Esophagus squamous epithelium (tissue), 4 donors: ENCODE data around the gene LTN1.

ENCODE experiments used
- POLR2A ChIP-seq, 4 donors: fragments of 450-650 bp; IDR thresholded peaks; one replicate each; pipeline ENCODE4 v1.6.1; 2017; ENCODE audit warnings: antibody characterized with exemption in 4 of 4, mild to moderate bottlenecking in 4 of 4, moderate library complexity in 3 of 4
- TF ChIP-seq, protein P1 (sequence below), 6 experiments: fragments of 450-650 bp in 4 of 6; fragments of 200-600 bp in 2 of 6; sonication (generic) in 2 of 6; IDR thresholded peaks; one replicate each; pipeline ENCODE4 v1.5.1; 2016 to 2019; ENCODE audit warnings: antibody characterized with exemption in 6 of 6, mild to moderate bottlenecking in 4 of 6, moderate library complexity in 4 of 6

DNA sequence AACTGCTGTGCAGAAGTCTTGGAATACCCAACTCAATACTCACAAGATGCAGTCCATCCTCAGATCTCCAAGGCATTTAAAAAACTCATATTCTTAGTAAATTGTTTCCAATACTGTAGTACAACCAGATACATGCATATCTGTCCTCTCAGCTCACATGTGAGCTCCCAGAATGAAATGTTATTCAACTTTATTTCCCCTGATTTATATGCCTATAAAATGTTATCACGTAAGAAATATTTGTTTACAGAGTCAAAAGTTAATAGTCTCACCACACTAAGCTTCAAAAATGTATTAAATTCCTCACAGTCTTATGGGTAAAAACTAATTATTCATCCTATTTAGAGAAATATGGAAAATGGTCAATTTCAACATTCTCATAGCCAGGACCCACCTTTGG, 56.6 kb downstream of the LTN1 start:
- TF ChIP-seq POLR2A (IDR thresholded peaks at IDR 0.05): no peak
- TF ChIP-seq, protein P1, sequence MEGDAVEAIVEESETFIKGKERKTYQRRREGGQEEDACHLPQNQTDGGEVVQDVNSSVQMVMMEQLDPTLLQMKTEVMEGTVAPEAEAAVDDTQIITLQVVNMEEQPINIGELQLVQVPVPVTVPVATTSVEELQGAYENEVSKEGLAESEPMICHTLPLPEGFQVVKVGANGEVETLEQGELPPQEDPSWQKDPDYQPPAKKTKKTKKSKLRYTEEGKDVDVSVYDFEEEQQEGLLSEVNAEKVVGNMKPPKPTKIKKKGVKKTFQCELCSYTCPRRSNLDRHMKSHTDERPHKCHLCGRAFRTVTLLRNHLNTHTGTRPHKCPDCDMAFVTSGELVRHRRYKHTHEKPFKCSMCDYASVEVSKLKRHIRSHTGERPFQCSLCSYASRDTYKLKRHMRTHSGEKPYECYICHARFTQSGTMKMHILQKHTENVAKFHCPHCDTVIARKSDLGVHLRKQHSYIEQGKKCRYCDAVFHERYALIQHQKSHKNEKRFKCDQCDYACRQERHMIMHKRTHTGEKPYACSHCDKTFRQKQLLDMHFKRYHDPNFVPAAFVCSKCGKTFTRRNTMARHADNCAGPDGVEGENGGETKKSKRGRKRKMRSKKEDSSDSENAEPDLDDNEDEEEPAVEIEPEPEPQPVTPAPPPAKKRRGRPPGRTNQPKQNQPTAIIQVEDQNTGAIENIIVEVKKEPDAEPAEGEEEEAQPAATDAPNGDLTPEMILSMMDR (IDR thresholded peaks at IDR 0.05): no peak
